Stimulated activated CD8-positive, alpha-beta memory T cell treated with anti-CD3 and anti-CD28 coated beads, Interleukin-7, amount 100 ng/mL, for 24 hours (primary cell): Measurements from ENCODE around the gene CNNM3.
"Not testable (repeated sequence)": the region's sequence is repeated elsewhere in the genome, so short reads cannot be mapped to it uniquely, and the experiment has no call there.

Experiments used
- DNase-seq: peaks from one replicate; pipeline ENCODE4 v3.0.0-alpha.2; 2020; ENCODE audit warnings: low read depth

CNNM3 gene

GRCh38 chr2:96841701-96842495 is 25.8 kb downstream of the CNNM3 start:
- DNase-seq: no peak

- no peak for DNase-seq
Measured at GRCh38 chr2:96842600-96842999, 26.5 kb downstream of the CNNM3 start.

GRCh38 chr2:96843538-96844268 is 27.6 kb downstream of the CNNM3 start, which contains the start of gene ANKRD23:
TSS of gene ANKRD23 (minus strand) at chr2:96844021. CDS start at chr2:96843992, 29 bp downstream.
- no peak for DNase-seq

GRCh38 chr2:96844405-96844808 is 28.3 kb downstream of the CNNM3 start:
- no peak for DNase-seq

GRCh38 chr2:96846825-96847224 is 30.8 kb downstream of the CNNM3 start:
- DNase-seq: no peak

- DNase-seq: no peak
Measured at GRCh38 chr2:96847586-96847985, 31.5 kb downstream of the CNNM3 start.

GRCh38 chr2:96848264-96848663 is 32.2 kb downstream of the CNNM3 start:
- no peak for DNase-seq

- DNase-seq: no peak
Measured at GRCh38 chr2:96852667-96853066, 36.6 kb downstream of the CNNM3 start.

- DNase-seq: no peak
Measured at GRCh38 chr2:96853321-96853720, 37.3 kb downstream of the CNNM3 start.

GRCh38 chr2:96856776-96857666 is 41.0 kb downstream of the CNNM3 start:
- no peak for DNase-seq

GRCh38 chr2:96857667-96858372 is 41.8 kb downstream of the CNNM3 start, which contains the start of gene ANKRD39:
TSS of gene ANKRD39 (minus strand) at chr2:96858016. CDS start at chr2:96857987, 29 bp downstream.
- DNase-seq: peak; percentile 94

GRCh38 chr2:96859099-96859649 is 43.1 kb downstream of the CNNM3 start:
- no peak for DNase-seq

- DNase-seq: no peak
Measured at GRCh38 chr2:96859681-96860064, 43.6 kb downstream of the CNNM3 start.

- DNase-seq: no peak
Measured at GRCh38 chr2:96860065-96861029, 44.3 kb downstream of the CNNM3 start.

GRCh38 chr2:96861074-96861473 is 45.0 kb downstream of the CNNM3 start:
- no peak for DNase-seq

GRCh38 chr2:96863056-96863455 is 47.0 kb downstream of the CNNM3 start:
- not testable (repeated sequence) for DNase-seq

- DNase-seq: no peak
Measured at GRCh38 chr2:96863575-96864342, 47.7 kb downstream of the CNNM3 start.

- DNase-seq: no peak
Measured at GRCh38 chr2:96864343-96865091, 48.4 kb downstream of the CNNM3 start.
